Loucy (cell line): ENCODE results near the gene FCSK.

ENCODE experiments used
- H2AFZ ChIP-seq: fragments of 200-600 bp; sonication (generic); 2 replicates; pipeline ENCODE4 v1.6.0; 2016; ENCODE audit warnings: antibody characterized with exemption, mild to moderate bottlenecking, low read length, moderate library complexity
- H3F3A ChIP-seq: fragments of 200-600 bp; 2 replicates; pipeline ENCODE4 v1.6.0; 2016; ENCODE audit warnings: antibody characterized with exemption, low read depth, mild to moderate bottlenecking
- H3K27me3 ChIP-seq: fragments of 200-600 bp; sonication (generic); 2 replicates; pipeline ENCODE4 v1.6.1; 2014; ENCODE audit warnings: low read length, mild to moderate bottlenecking; ENCODE audit not compliant: insufficient read depth, poor library complexity, severe bottlenecking
- H3K36me3 ChIP-seq: fragments of 200-600 bp; sonication (generic); 2 replicates; pipeline ENCODE4 v1.6.1; 2016; ENCODE audit warnings: low read length; ENCODE audit not compliant: insufficient read depth
- H3K4me1 ChIP-seq: fragments of 200-600 bp; sonication (generic); 2 replicates; pipeline ENCODE4 v1.5.1; 2014; ENCODE audit warnings: low read length, mild to moderate bottlenecking; ENCODE audit not compliant: insufficient read depth, poor library complexity, severe bottlenecking
- H3K4me2 ChIP-seq: fragments of 200-600 bp; sonication (generic); 2 replicates; pipeline ENCODE4 v1.6.0; 2014; ENCODE audit warnings: antibody characterized with exemption, low read length, low read depth, mild to moderate bottlenecking; ENCODE audit not compliant: poor library complexity, severe bottlenecking
- H3K4me3 ChIP-seq: fragments of 200-600 bp; sonication (generic); 2 replicates; pipeline ENCODE4 v1.5.1; 2014; ENCODE audit warnings: low read length, mild to moderate bottlenecking, mixed read lengths; ENCODE audit not compliant: poor library complexity, severe bottlenecking
- H3K79me2 ChIP-seq: fragments of 200-600 bp; sonication (generic); 2 replicates; pipeline ENCODE4 v1.6.1; 2014; ENCODE audit warnings: low read length; ENCODE audit not compliant: insufficient read depth
- H3K9ac ChIP-seq: fragments of 200-600 bp; sonication (generic); 2 replicates; pipeline ENCODE4 v1.6.0; 2014; ENCODE audit warnings: mild to moderate bottlenecking, low read depth, low read length, moderate library complexity; ENCODE audit not compliant: poor library complexity, severe bottlenecking
- H3K9me2 ChIP-seq: fragments of 200-600 bp; sonication (generic); replicated peaks from 2 replicates; pipeline ENCODE4 v1.6.1; 2016; ENCODE audit warnings: low read depth, low read length, mixed read lengths
- H3K9me3 ChIP-seq: fragments of 200-600 bp; sonication (generic); 2 replicates; pipeline ENCODE4 v1.6.1; 2014; ENCODE audit warnings: mild to moderate bottlenecking, antibody characterized with exemption, low read length, low read depth; ENCODE audit not compliant: insufficient read depth
- H4K20me1 ChIP-seq: fragments of 200-600 bp; sonication (generic); 2 replicates; pipeline ENCODE4 v1.6.0; 2014; ENCODE audit warnings: antibody characterized with exemption, low read length, mild to moderate bottlenecking; ENCODE audit not compliant: insufficient read depth, poor library complexity, severe bottlenecking
- EZH2phosphoT487 ChIP-seq: fragments of 200-600 bp; IDR thresholded peaks from 2 replicates; pipeline ENCODE4 v1.6.1; 2018; ENCODE audit warnings: antibody characterized with exemption, mild to moderate bottlenecking, moderate library complexity, borderline replicate concordance
- TF ChIP-seq, protein P1 (sequence below): fragments of 200-600 bp; sonication (generic); conservative IDR thresholded peaks from 2 replicates; pipeline ENCODE4 v1.5.1; 2014; ENCODE audit warnings: mild to moderate bottlenecking, antibody characterized with exemption, low read length

The FCSK gene

GRCh38 chr16:70470141-70470926 is 15.9 kb downstream of the FCSK start:
- no peaks in the 10 kb centered on the region for H3F3A ChIP-seq
- H3K4me3 ChIP-seq = no peak overlapping the region
- no peaks in the 10 kb centered on the region for H4K20me1 ChIP-seq
- H3K4me1 ChIP-seq = no peaks in the 10 kb centered on the region
- no peaks in the 10 kb centered on the region for H3K79me2 ChIP-seq
- H3K9me2 ChIP-seq = no peaks in the 10 kb centered on the region
- no peak overlapping the region for H3K4me2 ChIP-seq
- H3K9ac ChIP-seq = no peak overlapping the region
- no peaks in the 10 kb centered on the region for H3K27me3 ChIP-seq
- TF ChIP-seq, protein P1, sequence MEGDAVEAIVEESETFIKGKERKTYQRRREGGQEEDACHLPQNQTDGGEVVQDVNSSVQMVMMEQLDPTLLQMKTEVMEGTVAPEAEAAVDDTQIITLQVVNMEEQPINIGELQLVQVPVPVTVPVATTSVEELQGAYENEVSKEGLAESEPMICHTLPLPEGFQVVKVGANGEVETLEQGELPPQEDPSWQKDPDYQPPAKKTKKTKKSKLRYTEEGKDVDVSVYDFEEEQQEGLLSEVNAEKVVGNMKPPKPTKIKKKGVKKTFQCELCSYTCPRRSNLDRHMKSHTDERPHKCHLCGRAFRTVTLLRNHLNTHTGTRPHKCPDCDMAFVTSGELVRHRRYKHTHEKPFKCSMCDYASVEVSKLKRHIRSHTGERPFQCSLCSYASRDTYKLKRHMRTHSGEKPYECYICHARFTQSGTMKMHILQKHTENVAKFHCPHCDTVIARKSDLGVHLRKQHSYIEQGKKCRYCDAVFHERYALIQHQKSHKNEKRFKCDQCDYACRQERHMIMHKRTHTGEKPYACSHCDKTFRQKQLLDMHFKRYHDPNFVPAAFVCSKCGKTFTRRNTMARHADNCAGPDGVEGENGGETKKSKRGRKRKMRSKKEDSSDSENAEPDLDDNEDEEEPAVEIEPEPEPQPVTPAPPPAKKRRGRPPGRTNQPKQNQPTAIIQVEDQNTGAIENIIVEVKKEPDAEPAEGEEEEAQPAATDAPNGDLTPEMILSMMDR = no peak
- no peak for TF ChIP-seq EZH2phosphoT487
- no peak overlapping the region for H2AFZ ChIP-seq
- H3K9me3 ChIP-seq = no peaks in the 10 kb centered on the region
- no peaks in the 10 kb centered on the region for H3K36me3 ChIP-seq

GRCh38 chr16:70470927-70471341 is 16.5 kb downstream of the FCSK start:
- Histone ChIP-seq H3K36me3 (no peaks in the 10 kb centered on the region), H3K9me3 (no peaks in the 10 kb centered on the region), H3K9ac (no peak overlapping the region), H3K4me2 (no peak overlapping the region), H3K4me3 (no peak overlapping the region), H4K20me1 (no peaks in the 10 kb centered on the region), H3F3A (no peaks in the 10 kb centered on the region), H3K79me2 (no peaks in the 10 kb centered on the region), H2AFZ (no peak overlapping the region), H3K9me2 (no peaks in the 10 kb centered on the region), H3K27me3 (no peaks in the 10 kb centered on the region), H3K4me1 (no peaks in the 10 kb centered on the region)
- TF ChIP-seq, protein P1 = peak; percentile 48
- no peak for TF ChIP-seq EZH2phosphoT487

GRCh38 chr16:70472786-70473433 is 18.5 kb downstream of the FCSK start:
- Histone ChIP-seq H3K9me2 (no peaks in the 10 kb centered on the region), H3K36me3 (no peaks in the 10 kb centered on the region), H3K27me3 (no peaks in the 10 kb centered on the region), H2AFZ (no peak overlapping the region), H3F3A (no peaks in the 10 kb centered on the region), H3K4me2 (no peak overlapping the region), H3K4me1 (no peaks in the 10 kb centered on the region), H4K20me1 (no peaks in the 10 kb centered on the region), H3K4me3 (no peak overlapping the region), H3K79me2 (no peaks in the 10 kb centered on the region), H3K9me3 (no peaks in the 10 kb centered on the region), H3K9ac (no peak overlapping the region)
- TF ChIP-seq, protein P1 = no peak
- no peak for TF ChIP-seq EZH2phosphoT487
